Calu3 (cell line): ENCODE results near the gene TMEM108. TPM values are rescaled to one million over a fixed set of nuclear protein-coding genes. Genes with fewer than 3 reads are reported as not detected.

Source experiments
- BruUV-seq: library from RNA; stranded (reverse); fragments of 400-500 nt; replicated peaks from 2 replicates; lab custom pipeline; 2021; lab: Mats Ljungman, UMichigan
- CTCF ChIA-PET: fragments of 300-600 bp; sonication (Branson Sonifier 250); formaldehyde crosslinking; loops from one replicate; lab custom pipeline; 2022; ENCODE audit warnings: antibody characterized with exemption; lab: Charles Lee
- DNase-seq: peaks from one replicate; pipeline ENCODE4 v3.0.0; 2022
- H3K27ac Mint-ChIP-seq: one replicate; pipeline ENCODE4 v1.8.0; 2022; ENCODE audit warnings: mixed read lengths; ENCODE audit not compliant: unreplicated experiment
- H3K27me3 Mint-ChIP-seq: one replicate; pipeline ENCODE4 v1.8.0; 2022; ENCODE audit warnings: mixed read lengths; ENCODE audit not compliant: unreplicated experiment
- H3K36me3 Mint-ChIP-seq: one replicate; pipeline ENCODE4 v1.8.0; 2022; ENCODE audit warnings: mild to moderate bottlenecking, moderate library complexity, mixed read lengths; ENCODE audit not compliant: insufficient read depth, unreplicated experiment
- H3K4me1 Mint-ChIP-seq: one replicate; pipeline ENCODE4 v1.8.0; 2022; ENCODE audit warnings: mild to moderate bottlenecking, low read depth, mixed read lengths; ENCODE audit not compliant: unreplicated experiment
- H3K4me3 Mint-ChIP-seq: one replicate; pipeline ENCODE4 v1.8.0; 2022; ENCODE audit warnings: mild to moderate bottlenecking, low read depth, moderate library complexity, mixed read lengths; ENCODE audit not compliant: unreplicated experiment
- H3K9me3 Mint-ChIP-seq: one replicate; pipeline ENCODE4 v1.8.0; 2022; ENCODE audit warnings: low read depth, mixed read lengths; ENCODE audit not compliant: unreplicated experiment
- intact Hi-C: fragments of 100-400 bp; cut with micrococcal nuclease; formaldehyde crosslinking; loops from one replicate; pipeline ENCODE4 v1.10.0; 2022; ENCODE audit not compliant: unreplicated experiment
- total RNA-seq: library from RNA; stranded (reverse); gene quantifications from 2 replicates; pipeline ENCODE4 v1.2.3, GENCODE V29; 2022
- TF ChIP-seq, protein P1 (sequence below): fragments of 200-600 bp; IDR thresholded peaks from one replicate; pipeline ENCODE4 v1.8.0; 2022; ENCODE audit warnings: antibody characterized with exemption; ENCODE audit not compliant: unreplicated experiment

TMEM108 gene
- total RNA-seq, 1 experiment from 2014 or later = not detected

DNA sequence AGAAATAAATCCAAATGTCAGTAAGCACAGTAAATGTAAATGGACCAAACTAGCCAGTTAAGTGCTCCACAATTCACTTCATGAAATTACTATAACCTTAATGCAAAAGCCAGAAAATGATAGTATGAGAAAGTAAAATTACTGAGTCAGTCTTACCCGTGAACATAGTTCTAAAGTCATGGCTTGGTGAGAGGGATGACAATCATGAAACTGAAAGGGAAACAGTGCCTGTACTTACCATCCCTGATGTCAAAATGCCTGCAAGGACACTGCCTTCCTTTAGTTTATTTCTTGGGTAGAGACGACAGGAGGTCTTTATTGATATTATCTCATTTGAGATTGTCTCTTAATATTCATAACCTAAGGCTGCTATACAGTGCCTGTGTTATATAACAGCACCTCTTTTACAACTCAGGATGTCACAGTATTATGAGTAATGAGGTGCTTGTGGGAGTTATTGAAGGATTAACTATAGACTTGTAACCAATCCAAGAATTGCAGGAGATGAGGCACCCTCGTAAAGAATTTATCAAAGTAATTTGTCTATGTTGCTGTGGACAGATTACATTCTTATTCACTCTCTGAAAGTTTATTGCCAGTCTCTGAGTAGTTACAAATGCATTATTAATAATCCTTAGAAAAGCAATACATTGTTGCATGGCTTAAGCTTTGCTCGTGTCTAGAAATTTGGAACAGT is 218.7 kb downstream of the TMEM108 start:
- no peaks in the 10 kb centered on the region for H3K36me3 Mint-ChIP-seq
- H3K4me1 Mint-ChIP-seq = no peaks in the 10 kb centered on the region
- intact Hi-C loops = loop anchor here (5.0 kb wide), 1 partner anchor 125 kb away; no protein-coding TSS in a partner anchor
- H3K9me3 Mint-ChIP-seq = no peaks in the 10 kb centered on the region
- TF ChIP-seq, protein P1, sequence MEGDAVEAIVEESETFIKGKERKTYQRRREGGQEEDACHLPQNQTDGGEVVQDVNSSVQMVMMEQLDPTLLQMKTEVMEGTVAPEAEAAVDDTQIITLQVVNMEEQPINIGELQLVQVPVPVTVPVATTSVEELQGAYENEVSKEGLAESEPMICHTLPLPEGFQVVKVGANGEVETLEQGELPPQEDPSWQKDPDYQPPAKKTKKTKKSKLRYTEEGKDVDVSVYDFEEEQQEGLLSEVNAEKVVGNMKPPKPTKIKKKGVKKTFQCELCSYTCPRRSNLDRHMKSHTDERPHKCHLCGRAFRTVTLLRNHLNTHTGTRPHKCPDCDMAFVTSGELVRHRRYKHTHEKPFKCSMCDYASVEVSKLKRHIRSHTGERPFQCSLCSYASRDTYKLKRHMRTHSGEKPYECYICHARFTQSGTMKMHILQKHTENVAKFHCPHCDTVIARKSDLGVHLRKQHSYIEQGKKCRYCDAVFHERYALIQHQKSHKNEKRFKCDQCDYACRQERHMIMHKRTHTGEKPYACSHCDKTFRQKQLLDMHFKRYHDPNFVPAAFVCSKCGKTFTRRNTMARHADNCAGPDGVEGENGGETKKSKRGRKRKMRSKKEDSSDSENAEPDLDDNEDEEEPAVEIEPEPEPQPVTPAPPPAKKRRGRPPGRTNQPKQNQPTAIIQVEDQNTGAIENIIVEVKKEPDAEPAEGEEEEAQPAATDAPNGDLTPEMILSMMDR = no peak
- CTCF ChIA-PET = no interaction called here
- no peak overlapping the region for H3K4me3 Mint-ChIP-seq
- peaks cover 42% of the 10 kb centered on the region for H3K27me3 Mint-ChIP-seq
- no TSS peak for BruUV-seq
- no peak overlapping the region for H3K27ac Mint-ChIP-seq
- DNase-seq = no peak

DNA sequence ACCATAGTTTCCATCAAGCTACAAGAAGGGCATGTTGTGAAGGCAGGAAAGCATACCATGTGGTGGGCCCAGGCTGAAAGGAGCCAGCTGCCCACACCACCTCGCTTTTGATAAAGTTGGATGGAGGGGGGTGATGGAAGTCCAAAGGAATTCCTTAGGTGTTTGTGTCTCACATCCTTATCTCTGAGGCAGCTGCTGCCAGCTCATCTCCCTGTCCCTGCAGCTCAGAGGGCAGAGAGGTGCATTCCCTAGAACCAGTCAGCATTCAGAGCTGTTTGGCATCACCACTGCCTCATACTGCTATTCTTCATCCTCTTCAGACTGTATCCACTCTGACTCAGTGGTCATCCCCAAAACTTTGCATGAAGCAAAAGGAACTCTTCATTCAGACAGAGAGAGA is 220.2 kb downstream of the TMEM108 start:
- BruUV-seq = no TSS peak
- DNase-seq = no peak
- Mint-ChIP-seq H3K36me3 (no peaks in the 10 kb centered on the region), H3K9me3 (no peaks in the 10 kb centered on the region), H3K4me3 (no peak overlapping the region), H3K27ac (no peak overlapping the region), H3K27me3 (peaks cover 45% of the 10 kb centered on the region), H3K4me1 (no peaks in the 10 kb centered on the region)
- intact Hi-C loops = loop anchor here (5.0 kb wide), 1 partner anchor 124 kb away; no protein-coding TSS in a partner anchor
- TF ChIP-seq, protein P1 = no peak
- CTCF ChIA-PET = interaction anchor here (0.6 kb wide), 1 partner anchor 124 kb away, joined by 3 read pairs; no protein-coding TSS in a partner anchor

DNA sequence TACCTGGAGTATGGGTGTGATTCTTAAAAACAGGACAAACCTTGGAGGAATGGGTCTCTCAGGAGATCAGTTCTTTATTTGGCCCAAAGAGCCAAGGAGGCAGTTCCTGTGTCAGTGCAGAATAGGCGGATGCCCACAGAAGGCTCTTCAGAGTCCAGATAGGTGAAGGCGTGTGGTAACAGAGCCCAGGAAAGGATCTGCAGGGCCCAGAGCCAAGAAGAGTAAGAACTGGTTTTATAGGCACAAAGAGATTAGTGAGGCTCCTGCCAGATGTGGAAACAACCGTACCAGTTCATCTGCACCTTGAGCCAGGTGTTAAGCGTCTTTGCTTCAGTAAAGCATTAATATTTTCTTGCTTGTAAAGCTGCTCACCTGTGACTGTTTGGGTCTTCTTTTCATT is 221.6 kb downstream of the TMEM108 start:
- DNase-seq = no peak
- no peak overlapping the region for H3K27ac Mint-ChIP-seq

DNA sequence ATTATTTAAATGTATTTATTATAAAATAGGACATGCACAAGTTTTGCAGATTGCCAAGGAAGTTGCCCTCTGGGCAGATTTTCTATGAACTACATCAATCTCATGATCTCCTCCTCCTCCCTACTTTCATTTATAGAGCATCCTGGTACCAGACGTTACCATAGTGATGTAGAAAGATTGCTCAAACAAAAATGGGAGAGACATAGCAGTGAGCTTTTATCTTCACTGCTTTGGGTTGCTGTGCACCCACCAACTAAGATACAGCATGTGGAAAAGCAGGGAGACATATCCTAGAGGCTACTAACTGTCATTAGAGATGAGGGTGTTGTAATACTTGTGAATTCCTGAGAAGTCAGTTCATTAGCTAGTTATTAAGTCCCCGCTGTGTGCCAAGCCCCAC is 224.1 kb downstream of the TMEM108 start:
- Mint-ChIP-seq H3K36me3 (no peaks in the 10 kb centered on the region), H3K4me3 (no peak overlapping the region), H3K27me3 (peaks cover 77% of the 10 kb centered on the region), H3K27ac (no peak overlapping the region), H3K4me1 (peaks cover 7% of the 10 kb centered on the region), H3K9me3 (no peaks in the 10 kb centered on the region)
- intact Hi-C loops = no loop called here
- CTCF ChIA-PET = interaction anchor here (1.3 kb wide), 1 partner anchor 9 kb away, joined by 3 read pairs; no protein-coding TSS in a partner anchor
- TF ChIP-seq, protein P1 = no peak
- no TSS peak for BruUV-seq
- no peak for DNase-seq

More for the DNA sequence above, 221.6 kb downstream of the TMEM108 start:
- no TSS peak for BruUV-seq
- TF ChIP-seq, protein P1 = no peak
- intact Hi-C loops = loop anchor here (5.0 kb wide), 1 partner anchor 123 kb away; no protein-coding TSS in a partner anchor
- Mint-ChIP-seq H3K27me3 (peaks cover 59% of the 10 kb centered on the region), H3K4me1 (no peaks in the 10 kb centered on the region), H3K4me3 (no peak overlapping the region), H3K36me3 (no peaks in the 10 kb centered on the region), H3K9me3 (no peaks in the 10 kb centered on the region)
- CTCF ChIA-PET = no interaction called here
